ENCODE results near the gene SCGB1C1. TPM values are rescaled to one million over a fixed set of nuclear protein-coding genes. Genes with fewer than 3 reads are reported as not detected.
A peak's percentile ranks its signal among the peaks of the same experiment; 100 is the strongest.
"Not testable (repeated sequence)": the region's sequence is repeated elsewhere in the genome, so short reads cannot be mapped to it uniquely, and the experiment has no call there.

SCGB1C1 gene
- not detected for total RNA-seq (2021; fragmentation: NEBNext Ultra II Directional; extraction: Animal tissue kit (Norgen Biotek cat#: 25700))
- long read RNA-seq: 0 reads

GRCh38 chr11:192674-193128, at the start of gene SCGB1C1:
TSS of gene SCGB1C1 (plus strand) at chr11:193078. CDS start at chr11:193100, 22 bp downstream.
- not testable (repeated sequence) for DNase-seq; H3K36me3 Mint-ChIP-seq (ENCODE audit: low read depth); H3K4me1 Mint-ChIP-seq (ENCODE audit: low read depth); H3K27ac Mint-ChIP-seq; H3K4me3 Mint-ChIP-seq; H3K9me3 Mint-ChIP-seq; H3K27me3 Mint-ChIP-seq (ENCODE audit: insufficient read depth)

DNA sequence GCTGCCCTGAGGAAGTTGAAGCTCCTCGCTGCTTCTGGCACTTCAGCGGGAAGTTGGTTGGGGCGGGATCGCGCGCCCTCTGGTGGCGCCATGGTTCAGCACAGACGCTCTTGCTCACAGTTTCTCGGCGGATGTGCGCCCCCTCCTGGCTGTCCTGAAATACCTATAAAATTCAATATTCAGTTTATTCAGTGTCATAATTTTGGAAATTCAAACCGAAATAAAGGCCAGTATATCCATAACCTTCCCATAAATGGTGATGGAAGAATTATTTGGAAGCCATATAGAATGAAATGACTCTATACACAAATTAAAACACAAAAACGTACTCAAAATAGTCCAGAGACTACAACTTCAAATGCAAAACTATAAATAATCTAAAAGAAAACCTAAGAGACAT, 12.6 kb upstream of the SCGB1C1 start:
- not testable (repeated sequence) for H3K27ac Mint-ChIP-seq; H3K9me3 Mint-ChIP-seq; H3K4me3 Mint-ChIP-seq; DNase-seq; H3K4me1 Mint-ChIP-seq (ENCODE audit: low read depth); H3K36me3 Mint-ChIP-seq (ENCODE audit: low read depth); H3K27me3 Mint-ChIP-seq (ENCODE audit: insufficient read depth)
- TF ChIP-seq, protein P1, sequence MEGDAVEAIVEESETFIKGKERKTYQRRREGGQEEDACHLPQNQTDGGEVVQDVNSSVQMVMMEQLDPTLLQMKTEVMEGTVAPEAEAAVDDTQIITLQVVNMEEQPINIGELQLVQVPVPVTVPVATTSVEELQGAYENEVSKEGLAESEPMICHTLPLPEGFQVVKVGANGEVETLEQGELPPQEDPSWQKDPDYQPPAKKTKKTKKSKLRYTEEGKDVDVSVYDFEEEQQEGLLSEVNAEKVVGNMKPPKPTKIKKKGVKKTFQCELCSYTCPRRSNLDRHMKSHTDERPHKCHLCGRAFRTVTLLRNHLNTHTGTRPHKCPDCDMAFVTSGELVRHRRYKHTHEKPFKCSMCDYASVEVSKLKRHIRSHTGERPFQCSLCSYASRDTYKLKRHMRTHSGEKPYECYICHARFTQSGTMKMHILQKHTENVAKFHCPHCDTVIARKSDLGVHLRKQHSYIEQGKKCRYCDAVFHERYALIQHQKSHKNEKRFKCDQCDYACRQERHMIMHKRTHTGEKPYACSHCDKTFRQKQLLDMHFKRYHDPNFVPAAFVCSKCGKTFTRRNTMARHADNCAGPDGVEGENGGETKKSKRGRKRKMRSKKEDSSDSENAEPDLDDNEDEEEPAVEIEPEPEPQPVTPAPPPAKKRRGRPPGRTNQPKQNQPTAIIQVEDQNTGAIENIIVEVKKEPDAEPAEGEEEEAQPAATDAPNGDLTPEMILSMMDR (IDR thresholded peaks at IDR 0.05): peak; percentile 59

DNA sequence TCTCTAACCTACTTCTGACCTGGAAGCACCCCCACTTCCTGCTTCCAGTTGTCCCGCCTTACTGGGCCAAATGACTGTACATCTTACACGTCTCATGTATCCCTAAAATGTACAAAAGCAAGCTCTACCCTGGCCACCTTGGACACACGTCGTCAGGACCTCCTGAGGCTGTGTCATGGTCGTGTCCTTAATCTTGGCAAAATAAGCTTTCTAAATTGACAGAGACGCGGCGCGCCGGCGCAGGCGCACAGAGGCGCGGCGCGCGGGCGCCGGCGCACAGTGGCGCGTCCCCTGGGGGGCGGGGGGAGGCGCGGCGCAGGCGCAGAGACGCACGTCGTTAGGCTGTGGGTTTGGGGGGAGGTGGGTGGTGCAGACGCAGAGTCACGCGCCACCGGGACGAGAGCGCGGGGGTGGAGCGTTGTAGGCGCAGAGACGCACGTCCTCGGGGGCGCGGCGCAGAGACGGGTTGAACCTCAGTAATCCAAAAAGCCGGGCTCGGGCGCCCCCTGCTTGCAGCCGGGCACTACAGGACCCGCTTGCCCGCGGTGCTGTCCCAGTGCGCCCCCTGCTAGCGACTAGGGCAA, 3.6 kb upstream of the SCGB1C1 start:
- H3K9me3 Mint-ChIP-seq; H3K27me3 Mint-ChIP-seq (ENCODE audit: insufficient read depth); H3K36me3 Mint-ChIP-seq (ENCODE audit: low read depth); H3K4me3 Mint-ChIP-seq; DNase-seq; H3K27ac Mint-ChIP-seq; H3K4me1 Mint-ChIP-seq (ENCODE audit: low read depth): not testable (repeated sequence)

DNA sequence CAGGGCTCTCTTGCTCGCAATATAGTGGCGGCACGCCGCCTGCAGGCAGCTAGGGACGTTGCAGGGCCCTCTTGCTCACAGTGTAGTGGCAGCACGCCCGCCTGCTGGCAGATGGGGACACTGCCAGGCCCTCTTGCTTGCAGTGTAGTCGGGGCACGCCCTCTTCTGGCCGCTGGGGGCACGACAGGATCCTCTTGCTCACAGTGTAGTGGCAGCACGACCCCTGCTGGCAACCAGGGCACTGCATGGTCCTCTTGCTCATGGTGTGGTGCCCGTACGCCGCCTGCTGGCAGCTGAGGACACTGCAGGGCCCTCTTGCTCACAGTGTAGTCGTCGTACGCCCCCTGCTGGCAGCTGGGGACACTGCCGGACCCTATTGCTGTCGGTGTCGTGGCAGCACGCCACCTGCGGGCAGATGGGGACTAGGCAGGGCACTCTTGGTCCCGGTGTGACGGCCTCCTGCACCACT, 3.0 kb upstream of the SCGB1C1 start:
- H3K36me3 Mint-ChIP-seq (ENCODE audit: low read depth); DNase-seq; H3K4me3 Mint-ChIP-seq; H3K27ac Mint-ChIP-seq; H3K9me3 Mint-ChIP-seq; H3K4me1 Mint-ChIP-seq (ENCODE audit: low read depth); H3K27me3 Mint-ChIP-seq (ENCODE audit: insufficient read depth): not testable (repeated sequence)
- TF ChIP-seq, protein P1 (IDR thresholded peaks at IDR 0.05): peak; percentile 70

- not testable (repeated sequence) for DNase-seq; H3K36me3 Mint-ChIP-seq (ENCODE audit: low read depth); H3K27ac Mint-ChIP-seq; H3K9me3 Mint-ChIP-seq; H3K4me3 Mint-ChIP-seq; H3K27me3 Mint-ChIP-seq (ENCODE audit: insufficient read depth); H3K4me1 Mint-ChIP-seq (ENCODE audit: low read depth)
Measured at GRCh38 chr11:190546-190945, 2.3 kb upstream of the SCGB1C1 start.

DNA sequence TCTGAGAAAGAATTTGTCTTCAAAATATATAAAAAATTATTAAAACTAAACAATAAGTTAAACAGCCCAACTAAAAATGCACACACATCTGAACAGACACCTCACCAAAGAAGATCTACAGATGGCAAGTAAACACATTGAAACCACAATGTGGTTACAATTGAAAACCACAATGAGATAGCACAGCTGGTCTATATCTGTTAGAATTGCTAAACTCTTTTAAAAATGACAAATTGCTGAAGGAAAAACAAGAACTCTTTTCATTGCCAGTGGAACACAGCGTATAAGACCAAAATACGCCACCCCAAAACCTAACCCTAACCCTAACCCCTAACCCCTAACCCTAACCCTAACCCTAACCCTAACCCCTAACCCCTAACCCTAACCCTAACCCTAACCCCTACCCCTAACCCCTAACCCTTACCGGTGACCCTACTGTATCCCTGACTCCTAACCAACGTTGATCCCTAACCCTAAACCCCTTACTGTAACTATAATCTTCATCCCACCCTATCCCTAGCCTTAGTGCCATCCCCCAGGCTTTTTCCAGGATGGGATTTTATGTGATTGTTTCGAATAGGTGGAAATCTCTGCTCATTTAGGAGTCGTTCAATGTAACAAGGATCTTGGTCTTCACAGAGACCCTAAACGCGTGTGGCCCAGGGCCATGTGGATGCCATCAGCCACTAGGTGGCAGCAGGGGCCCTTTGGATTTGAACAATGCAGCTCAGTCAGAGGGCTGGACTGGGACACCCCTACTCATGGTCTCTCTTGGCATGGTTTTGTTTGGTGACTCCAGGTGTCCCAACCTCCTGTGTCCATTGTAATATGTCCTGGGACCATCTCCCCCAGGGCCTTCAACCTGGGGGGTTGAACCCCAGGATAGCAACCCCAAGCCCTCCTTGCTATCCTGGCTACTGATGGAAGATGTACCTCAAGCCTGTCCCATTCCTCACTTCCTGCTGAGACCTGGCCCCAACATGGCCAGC, 1.1 kb upstream of the SCGB1C1 start:
- H3K27ac Mint-ChIP-seq; H3K4me1 Mint-ChIP-seq (ENCODE audit: low read depth); DNase-seq; H3K36me3 Mint-ChIP-seq (ENCODE audit: low read depth); H3K27me3 Mint-ChIP-seq (ENCODE audit: insufficient read depth); H3K9me3 Mint-ChIP-seq; H3K4me3 Mint-ChIP-seq: not testable (repeated sequence)
- TF ChIP-seq, protein P1 (IDR thresholded peaks at IDR 0.05): peak; percentile 74

DNA sequence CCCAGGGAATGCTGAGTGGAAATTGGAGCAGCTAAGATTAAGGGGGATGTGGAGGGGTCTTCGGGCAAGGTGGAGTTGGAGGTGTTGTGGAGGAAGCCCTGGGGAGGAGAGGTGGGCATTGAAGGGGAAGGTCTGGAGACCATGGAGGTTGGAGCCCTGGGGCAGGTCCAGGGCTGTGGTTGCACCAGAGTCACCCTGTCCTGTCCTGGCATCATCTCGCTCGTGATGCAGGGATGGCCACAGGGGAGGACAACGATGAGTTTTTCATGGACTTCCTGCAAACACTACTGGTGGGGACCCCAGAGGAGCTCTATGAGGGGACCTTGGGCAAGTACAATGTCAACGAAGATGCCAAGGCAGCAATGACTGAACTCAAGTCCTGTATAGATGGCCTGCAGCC, 603 bp downstream of the SCGB1C1 start:
- H3K4me1 Mint-ChIP-seq (ENCODE audit: low read depth); H3K9me3 Mint-ChIP-seq; DNase-seq; H3K36me3 Mint-ChIP-seq (ENCODE audit: low read depth); H3K27ac Mint-ChIP-seq; H3K4me3 Mint-ChIP-seq; H3K27me3 Mint-ChIP-seq (ENCODE audit: insufficient read depth): not testable (repeated sequence)

Measured in HFFc6 (cell line).